Measurements from ENCODE around the gene SLC37A1. TPM values are rescaled to one million over a fixed set of nuclear protein-coding genes. Genes with fewer than 3 reads are reported as not detected.

The SLC37A1 gene
- total and polyA plus RNA-seq, 9 of the 15 experiments (the other 6 are each of a cell fraction or from before 2014, with no cell fraction given): 0.06 to 3.4 (median 0.40) TPM

GRCh38 chr21:42547906-42548365 lies 34.3 kb downstream of the SLC37A1 start:
- peak overlapping the region; percentile 90; the same call in 1 of the 2 replicates for H3K4me2 ChIP-seq (ENCODE audit: insufficient read depth, low read length)
- BruUV-seq (replicated peaks): no TSS peak
- TF ChIP-seq MNT (conservative IDR thresholded peaks at IDR 0.05) (no peak), ZNF3 (CRISPR knock-in tag; IDR thresholded peaks at IDR 0.05) (no peak), MAX (CRISPR knock-in tag; IDR thresholded peaks at IDR 0.05) (no peak), CEBPZ (IDR thresholded peaks at IDR 0.05; ENCODE audit: borderline replicate concordance, low read depth, low read length) (no peak), ZNF133 (CRISPR knock-in tag; IDR thresholded peaks at IDR 0.05) (no peak), EWSR1 (IDR thresholded peaks at IDR 0.05; ENCODE audit: borderline replicate concordance, low read depth, partially characterized antibody) (no peak), FOXA3 (CRISPR knock-in tag; conservative IDR thresholded peaks at IDR 0.05 in 1 of 2, IDR thresholded peaks at IDR 0.05 in 1 of 2) (no peak), ZKSCAN3 (CRISPR knock-in tag; IDR thresholded peaks at IDR 0.05) (no peak), TFAP4 (CRISPR knock-in tag; IDR thresholded peaks at IDR 0.05; ENCODE audit: borderline replicate concordance) (no peak), TCF3 (CRISPR knock-in tag; IDR thresholded peaks at IDR 0.05) (no peak)
- H3K9me3 ChIP-seq (replicated peaks; ENCODE audit: control insufficient read depth, insufficient read depth, low read depth, low read length): no peaks in the 10 kb centered on the region; the same call in 1 of the 2 replicates
- no peaks in the 10 kb centered on the region for H4K20me1 ChIP-seq (replicated peaks; ENCODE audit: control insufficient read depth, insufficient read depth, low read length)
- H3K27ac ChIP-seq (ENCODE audit: extremely low read depth, low read depth, low read length): peak overlapping the region; percentile 81; the same call in 2 of the 3 replicates
- CTCF ChIA-PET (ENCODE audit: low intra/inter-chr PET ratio): no interaction called here
- H3K9me1 ChIP-seq (ENCODE audit: control insufficient read depth, insufficient read depth, low read length): peaks cover 2% of the 10 kb centered on the region
- POLR2A ChIA-PET: interaction anchor here (0.7 kb wide), 1 partner anchor 326 kb away, joined by 3 read pairs; no protein-coding TSS in a partner anchor
- 72% methylated on average over 19 of the region's 22 CpGs for WGBS (ENCODE audit: insufficient coverage, low coverage, missing lambda C conversion rate)
- no peaks in the 10 kb centered on the region for H3K27me3 ChIP-seq (ENCODE audit: control insufficient read depth in 2 of 2, insufficient read depth in 2 of 2, low read length in 2 of 2)
- peak overlapping the region; percentile 55 to 81; a peak in 3 of 4 replicates for H3K9ac ChIP-seq (ENCODE audit: insufficient read depth in 1 of 2, low read depth in 2 of 2, low read length in 2 of 2)
- DNase-seq (ENCODE audit: extremely low read depth in 1 of 4, low spot score in 3 of 4) (no peak), ATAC-seq (no peak), FAIRE-seq (no peak)
- no peak overlapping the region for H3K4me3 ChIP-seq
- H3K79me2 ChIP-seq (ENCODE audit: control insufficient read depth, insufficient read depth, low read length): no peaks in the 10 kb centered on the region
- in situ Hi-C loops (cut with MboI): no loop called here
- peaks cover 51 to 57% of the 10 kb centered on the region in 2 experiments for H3K4me1 ChIP-seq (replicated peaks in 1 of 2; ENCODE audit: control insufficient read depth in 2 of 2, insufficient read depth in 2 of 2, low read length in 2 of 2)
- intact Hi-C loops (cut with micrococcal nuclease): no loop called here
- peak overlapping the region; percentile 85 for H2AFZ ChIP-seq (ENCODE audit: low read depth, low read length)
- no peaks in the 10 kb centered on the region for H3K36me3 ChIP-seq (ENCODE audit: control insufficient read depth, insufficient read depth, low read length)

Data from K562 (cell line).